HEK293 (cell line): Measurements from ENCODE around the gene CD40.

Source experiments
- CTCF ChIA-PET: fragments of 350-600 bp; formaldehyde crosslinking; extraction: SDS; loops from one replicate; lab custom pipeline; 2021; ENCODE audit warnings: antibody characterized with exemption; lab: Yijun Ruan, JAX
- POLR2A ChIA-PET: fragments of 300-600 bp; formaldehyde crosslinking; extraction: SDS; loops from one replicate; lab custom pipeline; 2020; ENCODE audit warnings: antibody characterized with exemption, inconsistent platforms; lab: Yijun Ruan, JAX
- H3K27ac ChIP-seq: fragments of 200-500 bp; sonication (Bioruptor generic); 2 replicates; pipeline ENCODE4 v1.5.1; 2014; ENCODE audit warnings: low read depth, low read length, control low read depth, inconsistent platforms; ENCODE audit errors: extremely low read depth
- H3K36me3 ChIP-seq, 2 experiments: fragments of 200-500 bp in 1 of 2; sonication (Bioruptor generic) in 1 of 2; 1 replicate in 1 of 2; 2 replicates in 1 of 2; pipeline ENCODE4 v1.5.1; 2014 to 2017; ENCODE audit warnings: inconsistent platforms in 2 of 2, low read length in 2 of 2; ENCODE audit not compliant: control insufficient read depth in 2 of 2, insufficient read depth in 1 of 2
- H3K4me1 ChIP-seq: fragments of 200-500 bp; sonication (Bioruptor generic); 2 replicates; pipeline ENCODE4 v1.5.1; 2014; ENCODE audit warnings: mild to moderate bottlenecking, low read length, inconsistent platforms; ENCODE audit not compliant: control insufficient read depth, insufficient read depth
- H3K4me3 ChIP-seq: 2 replicates; pipeline ENCODE4 v1.5.1; 2011; ENCODE audit warnings: low read depth, mild to moderate bottlenecking, control low read depth, low read length, moderate library complexity
- H3K9me3 ChIP-seq: fragments of 200-500 bp; sonication (Bioruptor generic); 2 replicates; pipeline ENCODE4 v1.5.1; 2014; ENCODE audit warnings: low read depth, low read length, inconsistent platforms; ENCODE audit not compliant: control insufficient read depth, insufficient read depth
- EGR2 ChIP-seq: fragments of 450-650 bp; formaldehyde crosslinking; IDR thresholded peaks from 2 replicates; pipeline ENCODE4 v1.5.1; 2016; ENCODE audit warnings: low read depth, missing biosample characterization, missing genetic modification characterization
- FEZF1 ChIP-seq: fragments of 450-650 bp; formaldehyde crosslinking; IDR thresholded peaks from 2 replicates; pipeline ENCODE4 v1.5.1; 2016; ENCODE audit warnings: missing biosample characterization, missing genetic modification characterization
- GLI2 ChIP-seq: fragments of 450-650 bp; formaldehyde crosslinking; IDR thresholded peaks from 2 replicates; pipeline ENCODE4; 2017; ENCODE audit warnings: missing biosample characterization, missing genetic modification characterization, low read depth, borderline replicate concordance
- KLF16 ChIP-seq: fragments of 450-650 bp; formaldehyde crosslinking; IDR thresholded peaks from 2 replicates; pipeline ENCODE4 v1.5.1; 2017; ENCODE audit warnings: missing biosample characterization, missing genetic modification characterization
- OSR2 ChIP-seq: fragments of 450-650 bp; formaldehyde crosslinking; IDR thresholded peaks from 2 replicates; pipeline ENCODE4 v1.5.1; 2016; ENCODE audit warnings: missing biosample characterization, missing genetic modification characterization
- PBX3 ChIP-seq: sonication (generic); formaldehyde crosslinking; IDR thresholded peaks from 2 replicates; pipeline ENCODE4 v1.8.1; 2022; ENCODE audit warnings: mild to moderate bottlenecking, moderate library complexity, missing genetic modification reagents
- REST ChIP-seq: fragments of 450-650 bp; formaldehyde crosslinking; IDR thresholded peaks from 2 replicates; pipeline ENCODE4 v1.5.1; 2016; ENCODE audit warnings: missing biosample characterization, missing genetic modification characterization
- SALL2 ChIP-seq: fragments of 450-650 bp; formaldehyde crosslinking; IDR thresholded peaks from 2 replicates; pipeline ENCODE4 v1.5.0; 2017; ENCODE audit warnings: missing biosample characterization, mild to moderate bottlenecking, missing genetic modification characterization, borderline replicate concordance
- ZBTB17 ChIP-seq: fragments of 450-650 bp; formaldehyde crosslinking; IDR thresholded peaks from 2 replicates; pipeline ENCODE4 v1.5.1; 2016; ENCODE audit warnings: missing biosample characterization, missing genetic modification characterization
- ZFP3 ChIP-seq: fragments of 450-650 bp; formaldehyde crosslinking; IDR thresholded peaks from 2 replicates; pipeline ENCODE4 v1.5.1; 2016; ENCODE audit warnings: low read depth, missing biosample characterization, missing genetic modification characterization
- ZNF146 ChIP-seq: fragments of 450-650 bp; formaldehyde crosslinking; IDR thresholded peaks from 2 replicates; pipeline ENCODE4 v1.5.1; 2016; ENCODE audit warnings: missing biosample characterization, missing genetic modification characterization
- ZNF148 ChIP-seq: fragments of 450-650 bp; formaldehyde crosslinking; IDR thresholded peaks from 2 replicates; pipeline ENCODE4 v1.5.0; 2017; ENCODE audit warnings: missing biosample characterization, missing genetic modification characterization, borderline replicate concordance
- ZNF18 ChIP-seq: fragments of 450-650 bp; formaldehyde crosslinking; IDR thresholded peaks from 2 replicates; pipeline ENCODE4 v1.5.1; 2016; ENCODE audit warnings: missing biosample characterization, missing genetic modification characterization
- ZNF2 ChIP-seq: fragments of 450-650 bp; formaldehyde crosslinking; IDR thresholded peaks from 2 replicates; pipeline ENCODE4 v1.5.1; 2016; ENCODE audit warnings: missing biosample characterization, missing genetic modification characterization
- ZNF248 ChIP-seq: fragments of 450-650 bp; formaldehyde crosslinking; IDR thresholded peaks from 2 replicates; pipeline ENCODE4 v1.5.1; 2017; ENCODE audit warnings: missing biosample characterization, missing genetic modification characterization
- ZNF449 ChIP-seq: fragments of 450-650 bp; formaldehyde crosslinking; IDR thresholded peaks from 2 replicates; pipeline ENCODE4 v1.5.1; 2017; ENCODE audit warnings: missing biosample characterization, mild to moderate bottlenecking, missing genetic modification characterization, moderate library complexity
- ZNF548 ChIP-seq: fragments of 450-650 bp; formaldehyde crosslinking; IDR thresholded peaks from 2 replicates; pipeline ENCODE4 v1.5.1; 2016; ENCODE audit warnings: missing biosample characterization, missing genetic modification characterization
- ZNF549 ChIP-seq: fragments of 450-650 bp; IDR thresholded peaks from 2 replicates; pipeline ENCODE4 v1.5.1; 2018; ENCODE audit warnings: missing biosample characterization, missing genetic modification characterization, mild to moderate bottlenecking, inconsistent platforms, moderate library complexity
- ZNF558 ChIP-seq: fragments of 450-650 bp; formaldehyde crosslinking; IDR thresholded peaks from 2 replicates; pipeline ENCODE4 v1.5.1; 2016; ENCODE audit warnings: missing biosample characterization, missing genetic modification characterization
- ZNF561 ChIP-seq: fragments of 450-650 bp; IDR thresholded peaks from 2 replicates; pipeline ENCODE4 v1.5.1; 2018; ENCODE audit warnings: missing biosample characterization, missing genetic modification characterization, borderline replicate concordance
- ZNF621 ChIP-seq: fragments of 450-650 bp; formaldehyde crosslinking; IDR thresholded peaks from 2 replicates; pipeline ENCODE4 v1.5.1; 2017; ENCODE audit warnings: missing biosample characterization, missing genetic modification characterization
- ZNF654 ChIP-seq: fragments of 450-650 bp; formaldehyde crosslinking; IDR thresholded peaks from 2 replicates; pipeline ENCODE4 v1.5.1; 2016; ENCODE audit warnings: low read depth, missing biosample characterization, missing genetic modification characterization
- ZNF76 ChIP-seq: fragments of 450-650 bp; formaldehyde crosslinking; IDR thresholded peaks from 2 replicates; pipeline ENCODE4; 2016; ENCODE audit warnings: low read depth, missing biosample characterization, missing genetic modification characterization, borderline replicate concordance
- ZNF837 ChIP-seq: fragments of 450-650 bp; formaldehyde crosslinking; IDR thresholded peaks from 2 replicates; pipeline ENCODE4 v1.5.1; 2016; ENCODE audit warnings: missing biosample characterization, missing genetic modification characterization
- ZSCAN30 ChIP-seq: fragments of 450-650 bp; IDR thresholded peaks from 2 replicates; pipeline ENCODE4 v1.5.1; 2018; ENCODE audit warnings: missing biosample characterization, mild to moderate bottlenecking, missing genetic modification characterization, moderate library complexity

The CD40 gene

GRCh38 chr20:46085179-46085851 lies 32.8 kb upstream of the CD40 start (continued):
- TF ChIP-seq REST (tag by site-specific recombination) (peak; percentile 32; the same call in 1 of the 2 replicates), EGR2 (tag by site-specific recombination) (peak; percentile 95), ZNF76 (tag by site-specific recombination) (0 out of 2 replicates have a peak, but pooled peaks have one; percentile 18), ZNF2 (tag by site-specific recombination) (peak; percentile 86; the same call in 1 of the 2 replicates), FEZF1 (tag by site-specific recombination) (peak; percentile 92), GLI2 (tag by site-specific recombination) (peak; percentile 92)

- Histone ChIP-seq H3K27ac (no peak overlapping the region), H3K4me3 (no peak overlapping the region), H3K36me3 (no peaks in the 10 kb centered on the region), H3K9me3 (no peaks in the 10 kb centered on the region), H3K4me1 (peaks cover 26% of the 10 kb centered on the region)
- POLR2A ChIA-PET, result no interaction called here
- CTCF ChIA-PET, result interaction anchor here (0.6 to 2.5 kb wide), 5 partner anchors 21 to 255 kb away, joined by 3 to 13 read pairs (median 3); no protein-coding TSS in a partner anchor
- TF ChIP-seq ZNF548 (tag by site-specific recombination) (no peak), ZNF148 (no peak), PBX3 (CRISPR knock-in tag) (no peak), ZNF837 (tag by site-specific recombination) (no peak), ZNF621 (tag by site-specific recombination) (no peak), ZNF449 (peak; percentile 24; the same call in 1 of the 2 replicates), ZNF18 (tag by site-specific recombination) (no peak), ZNF146 (tag by site-specific recombination) (no peak), KLF16 (tag by site-specific recombination) (no peak), SALL2 (tag by site-specific recombination) (no peak), ZSCAN30 (tag by site-specific recombination) (no peak), ZNF558 (tag by site-specific recombination) (no peak), ZBTB17 (tag by site-specific recombination) (peak; percentile 17; the same call in 1 of the 2 replicates), ZNF561 (tag by site-specific recombination) (no peak), ZNF654 (tag by site-specific recombination) (peak; percentile 23), ZNF248 (tag by site-specific recombination) (no peak), ZFP3 (tag by site-specific recombination) (no peak), OSR2 (tag by site-specific recombination) (peak; percentile 29; the same call in 1 of the 2 replicates), ZNF549 (no peak)
Observed at GRCh38 chr20:46087161-46087560, 31.0 kb upstream of the CD40 start.
